ENCODE results near the gene SPTSSB.

- TF ChIP-seq CTCF (conservative IDR thresholded peaks at IDR 0.05; ENCODE audit: low read depth in 2 of 2) (no peak), POLR2AphosphoS5 (IDR thresholded peaks at IDR 0.05; ENCODE audit: low read depth) (no peak), EZH2phosphoT487 (IDR thresholded peaks at IDR 0.05; ENCODE audit: unreplicated experiment) (no peak), REST (IDR thresholded peaks at IDR 0.05; ENCODE audit: unreplicated experiment) (no peak), CREB1 (CRISPR knock-in tag; IDR thresholded peaks at IDR 0.05; ENCODE audit: low read depth) (no peak), EZH2 (IDR thresholded peaks at IDR 0.05; ENCODE audit: low read depth, unreplicated experiment) (no peak), NANOG (IDR thresholded peaks at IDR 0.05; ENCODE audit: borderline replicate concordance) (no peak), ETS1 (IDR thresholded peaks at IDR 0.05) (no peak), JUNB (IDR thresholded peaks at IDR 0.05; ENCODE audit: unreplicated experiment) (no peak), STAT1 (IDR thresholded peaks at IDR 0.05; ENCODE audit: unreplicated experiment) (no peak), ZNF114 (CRISPR knock-in tag; IDR thresholded peaks at IDR 0.05) (no peak)
Measured at GRCh38 chr3:161332792-161333191, 38.5 kb downstream of the SPTSSB start.

Data from GM23338 (cell line).